Measurements from ENCODE around the gene LRBA.

DNA sequence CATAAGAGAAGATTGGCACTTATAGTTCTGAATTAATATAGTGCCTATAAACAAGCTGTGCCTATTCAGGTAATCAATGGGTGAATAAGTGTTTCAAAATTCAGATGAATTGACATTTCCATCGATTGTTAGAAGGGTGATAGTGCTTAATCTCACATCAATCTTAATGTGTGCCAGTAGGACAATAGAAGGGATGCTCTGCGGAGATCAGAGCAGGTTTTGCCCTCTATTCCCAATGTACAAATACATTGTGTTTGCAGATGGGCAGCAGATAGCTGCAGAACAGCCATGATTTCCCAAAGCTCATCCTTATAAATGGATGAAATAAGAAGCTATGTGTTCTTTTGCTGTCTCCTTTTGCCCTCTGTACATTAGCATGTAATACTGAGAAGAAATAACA lies 425.9 kb downstream of the LRBA start:
- TF ChIP-seq POLR2A (IDR thresholded peaks at IDR 0.05; ENCODE audit: low read depth, low read length): no peak
- TF ChIP-seq CTCF (conservative IDR thresholded peaks at IDR 0.05; ENCODE audit: low read depth, low read length): no peak
- TF ChIP-seq RAD21 (IDR thresholded peaks at IDR 0.05; ENCODE audit: low read length): no peak
- TF ChIP-seq BHLHE40 (IDR thresholded peaks at IDR 0.05; ENCODE audit: low read depth, low read length): no peak
- TF ChIP-seq RCOR1 (IDR thresholded peaks at IDR 0.05; ENCODE audit: insufficient replicate concordance, low read length): no peak
- TF ChIP-seq FOS (IDR thresholded peaks at IDR 0.05; ENCODE audit: low read depth, low read length): no peak
- TF ChIP-seq RFX5 (IDR thresholded peaks at IDR 0.05; ENCODE audit: low read depth, low read length): no peak
- no peak for TF ChIP-seq USF2 (IDR thresholded peaks at IDR 0.05; ENCODE audit: low read depth, low read length)
- TF ChIP-seq MAFK (IDR thresholded peaks at IDR 0.05; ENCODE audit: low read depth, low read length): no peak
